ENCODE measurements around the gene SYAP1. TPM values are rescaled to one million over a fixed set of nuclear protein-coding genes. Genes with fewer than 3 reads are reported as not detected.

Gene SYAP1, protein sequence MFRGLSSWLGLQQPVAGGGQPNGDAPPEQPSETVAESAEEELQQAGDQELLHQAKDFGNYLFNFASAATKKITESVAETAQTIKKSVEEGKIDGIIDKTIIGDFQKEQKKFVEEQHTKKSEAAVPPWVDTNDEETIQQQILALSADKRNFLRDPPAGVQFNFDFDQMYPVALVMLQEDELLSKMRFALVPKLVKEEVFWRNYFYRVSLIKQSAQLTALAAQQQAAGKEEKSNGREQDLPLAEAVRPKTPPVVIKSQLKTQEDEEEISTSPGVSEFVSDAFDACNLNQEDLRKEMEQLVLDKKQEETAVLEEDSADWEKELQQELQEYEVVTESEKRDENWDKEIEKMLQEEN
- total RNA-seq, result 21.1 and 21.4 TPM in 2 replicates

DNA sequence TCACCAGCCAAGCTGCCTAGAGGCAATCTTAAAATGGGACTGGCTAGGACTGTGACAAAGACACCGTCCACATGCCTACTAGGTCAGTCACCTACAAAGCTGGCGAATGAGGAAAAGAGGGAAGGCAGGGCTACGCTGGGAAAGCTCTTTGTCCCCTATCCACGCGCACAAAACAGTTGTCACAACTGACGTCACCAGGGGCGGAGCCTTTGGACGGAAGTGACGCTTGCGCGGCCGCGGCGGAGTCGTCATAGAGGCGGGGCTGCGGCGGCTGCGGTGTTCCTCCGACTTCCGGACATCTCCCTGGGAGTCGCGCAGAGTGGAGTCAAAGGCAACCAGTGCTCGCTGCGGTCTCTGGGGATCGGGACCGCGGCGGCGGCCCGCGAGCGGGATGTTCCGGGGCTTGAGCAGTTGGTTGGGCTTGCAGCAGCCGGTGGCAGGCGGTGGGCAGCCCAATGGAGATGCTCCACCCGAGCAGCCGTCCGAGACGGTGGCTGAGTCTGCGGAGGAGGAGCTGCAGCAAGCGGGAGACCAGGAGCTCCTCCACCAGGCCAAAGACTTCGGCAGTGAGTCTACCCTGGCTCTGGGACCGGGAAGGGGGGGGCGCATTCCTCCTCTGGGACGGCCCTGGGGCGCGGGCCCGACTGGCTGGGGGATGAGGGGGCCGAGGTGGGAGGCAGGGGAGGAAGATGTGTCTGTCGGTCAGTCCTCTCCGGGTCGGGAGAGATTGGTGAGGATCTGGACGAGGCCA lies at the start of gene SYAP1:
Gene SYAP1 (plus strand): TSS at position 279 of the 751 bp plus-strand sequence. CDS start 113 bp downstream, at position 392.

DNA sequence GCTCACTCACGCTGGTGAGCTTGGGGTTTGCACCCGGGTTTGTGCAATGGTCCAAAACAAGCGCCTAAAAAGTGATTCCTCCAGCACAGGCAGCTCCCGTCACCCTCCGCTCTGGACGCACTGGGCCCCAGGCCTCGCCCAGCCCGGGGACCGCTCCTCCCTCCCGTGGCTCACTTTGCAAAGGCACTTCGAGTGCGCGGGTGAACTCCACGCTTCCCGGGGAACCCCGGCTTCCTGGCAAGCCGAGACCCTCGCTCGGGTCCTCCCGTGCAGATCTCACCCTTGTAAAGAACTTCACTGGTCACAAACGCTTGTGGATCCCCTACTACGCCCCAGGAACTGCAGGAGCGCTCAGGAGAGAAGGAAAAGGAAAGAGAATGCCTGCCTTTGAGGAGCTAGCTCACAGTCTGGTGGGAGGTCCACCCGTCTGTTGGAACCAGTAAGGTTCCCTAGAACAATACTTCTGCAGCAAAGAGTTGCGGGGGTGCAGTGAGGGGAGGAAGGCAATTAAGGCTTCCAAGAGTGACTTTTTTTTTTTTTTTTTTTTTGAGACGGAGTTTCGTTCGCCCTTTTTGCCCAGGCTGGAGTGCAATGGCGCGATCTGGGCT lies 6.8 kb upstream of the SYAP1 start, which contains the start of gene CTPS2:
Gene CTPS2 (minus strand): TSS at position 122 of the 608 bp plus-strand sequence. CDS start 9,767 bp downstream, outside the sequence.

DNA sequence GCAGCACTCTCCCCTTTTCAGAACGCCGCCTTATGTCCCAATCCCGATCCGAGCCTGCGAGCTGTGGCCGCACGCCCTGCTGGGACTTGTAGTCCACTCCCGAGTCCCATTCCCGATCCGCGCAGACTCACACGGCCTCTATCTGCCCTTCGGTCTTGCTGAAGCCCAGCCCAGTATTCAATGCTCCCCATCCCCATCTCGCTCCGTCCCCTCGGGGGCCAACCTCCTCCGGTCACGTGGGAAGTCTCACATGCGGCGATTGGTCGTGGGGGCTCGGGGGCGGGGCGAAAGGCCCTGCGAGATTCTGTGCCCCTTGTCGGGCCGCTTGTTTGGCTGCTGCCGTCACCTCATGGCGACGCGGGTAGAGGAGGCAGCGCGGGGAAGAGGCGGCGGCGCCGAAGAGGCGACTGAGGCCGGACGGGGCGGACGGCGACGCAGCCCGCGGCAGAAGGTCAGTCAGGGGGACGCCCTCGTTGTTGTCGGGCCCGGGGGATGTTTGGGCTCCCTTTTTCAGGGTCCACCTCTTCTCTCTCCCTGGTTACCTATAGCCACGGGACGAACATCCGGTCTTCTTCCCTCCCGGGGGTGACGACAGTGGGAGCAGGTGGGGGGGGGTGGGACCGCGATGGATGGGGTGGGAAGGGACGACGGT lies 66.9 kb downstream of the SYAP1 start, which contains the start of gene TXLNG:
Gene TXLNG (plus strand): TSS at position 328 of the 652 bp plus-strand sequence. CDS start 22 bp downstream, at position 350.

Other genes with a start within 250 kb of the SYAP1 start
- gene S100G, start 69.5 kb upstream of the SYAP1 start, total RNA-seq, result not detected in 2 replicates
- 2.7 and 4.5 TPM in 2 replicates for gene CTPS2, start 6.9 kb upstream of the SYAP1 start, total RNA-seq
- 5.1 and 5.2 TPM in 2 replicates for gene TXLNG, start 66.9 kb downstream of the SYAP1 start, total RNA-seq
- gene RBBP7, start 150.8 kb downstream of the SYAP1 start, total RNA-seq, result 59.0 and 76.8 TPM in 2 replicates
- 0.18 and 0.81 TPM in 2 replicates for gene REPS2, start 227.0 kb downstream of the SYAP1 start, total RNA-seq

Data from cardiac atrium fibroblast (primary cell).